GM18499 (cell line): ENCODE measurements around the gene PRODH2.
"Not testable (repeated sequence)": the region's sequence is repeated elsewhere in the genome, so short reads cannot be mapped to it uniquely, and the experiment has no call there.

Experiments
- ATAC-seq: cut with Tn5 transposase; IDR thresholded peaks from one replicate; pipeline ENCODE4 v1.9.1; 2021; ENCODE audit warnings: moderate number of reproducible peaks; ENCODE audit not compliant: insufficient read depth, unreplicated experiment

The PRODH2 gene

DNA sequence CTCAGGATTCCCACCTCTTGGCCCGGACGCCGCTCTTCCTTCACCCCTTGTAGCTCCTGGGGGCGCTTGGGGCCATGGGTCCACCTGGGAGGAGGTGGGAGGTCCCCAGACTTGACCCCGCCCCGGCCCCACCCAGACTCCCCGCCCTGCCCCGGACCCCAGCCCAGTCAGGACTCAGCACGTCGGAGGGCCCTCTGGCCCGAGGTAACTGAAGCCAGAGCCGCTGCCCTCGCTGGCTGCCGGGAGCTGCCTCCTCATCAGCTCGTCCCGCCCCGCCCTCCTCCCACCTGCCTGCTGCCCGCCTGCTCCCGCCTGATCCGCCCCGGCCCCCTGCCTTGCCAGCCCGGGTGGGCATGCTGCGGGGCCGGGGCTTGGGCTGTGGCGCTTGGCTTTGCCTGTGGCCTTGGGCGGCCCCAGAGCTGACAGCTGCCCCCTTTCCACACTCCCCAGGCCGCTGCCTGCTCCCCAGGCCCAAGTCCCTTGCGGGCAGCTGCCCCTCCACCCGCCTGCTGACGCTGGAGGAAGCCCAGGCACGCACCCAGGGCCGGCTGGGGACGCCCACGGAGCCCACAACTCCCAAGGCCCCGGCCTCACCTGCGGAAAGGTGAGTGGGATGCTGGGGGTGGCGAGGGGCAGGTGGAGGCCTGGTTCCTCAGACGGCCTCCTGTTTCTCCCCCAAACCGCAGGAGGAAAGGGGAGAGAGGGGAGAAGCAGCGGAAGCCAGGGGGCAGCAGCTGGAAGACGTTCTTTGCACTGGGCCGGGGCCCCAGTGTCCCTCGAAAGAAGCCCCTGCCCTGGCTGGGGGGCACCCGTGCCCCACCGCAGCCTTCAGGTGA, 27.9 kb downstream of the PRODH2 start:
- ATAC-seq, result no peak

DNA sequence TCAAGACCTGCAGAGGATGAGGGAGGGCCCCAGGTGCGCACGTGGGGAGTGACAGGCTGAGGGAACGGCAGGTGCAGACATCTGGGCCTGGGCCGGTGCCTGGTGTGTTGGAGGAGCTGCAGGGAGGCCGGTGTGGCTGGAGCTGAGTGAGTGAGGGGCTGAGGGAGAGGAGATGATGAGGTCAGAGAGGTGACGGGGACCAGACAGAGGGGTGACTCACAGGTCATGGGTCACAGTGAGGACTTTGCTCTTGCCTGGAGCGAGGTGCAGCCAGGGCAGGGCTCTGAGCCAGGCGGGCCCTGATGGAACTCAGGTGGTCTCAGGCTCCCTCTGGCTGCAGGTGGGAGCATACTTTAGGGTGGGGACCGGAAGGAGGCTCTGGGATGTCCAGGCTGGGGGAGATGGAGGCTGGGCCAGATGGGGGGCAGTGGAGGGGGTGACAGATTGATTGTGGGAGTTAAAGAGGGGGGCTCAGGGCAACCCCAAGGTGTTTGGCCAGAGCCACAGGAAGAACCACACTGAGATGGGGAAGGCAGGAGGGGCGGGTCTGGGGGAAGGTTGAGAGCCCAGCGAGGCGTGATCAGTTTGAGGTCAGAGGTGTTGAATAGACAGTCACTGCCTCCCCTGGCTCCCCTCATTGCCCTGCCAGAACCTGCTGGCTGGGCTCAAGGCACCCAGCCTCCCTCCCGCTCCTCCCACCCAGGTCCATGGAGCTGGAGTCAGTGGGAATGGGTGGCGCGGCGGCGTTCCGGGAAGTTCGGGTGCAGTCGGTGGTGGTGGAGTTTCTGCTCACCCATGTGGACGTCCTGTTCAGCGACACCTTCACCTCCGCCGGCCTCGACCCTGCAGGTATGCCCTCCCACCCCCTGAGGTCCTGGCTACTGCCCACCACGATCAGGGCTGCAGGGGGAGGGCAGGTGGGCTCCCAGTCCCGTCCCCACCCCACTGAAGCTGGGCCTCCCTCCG, 28.9 kb downstream of the PRODH2 start:
- no peak for ATAC-seq

DNA sequence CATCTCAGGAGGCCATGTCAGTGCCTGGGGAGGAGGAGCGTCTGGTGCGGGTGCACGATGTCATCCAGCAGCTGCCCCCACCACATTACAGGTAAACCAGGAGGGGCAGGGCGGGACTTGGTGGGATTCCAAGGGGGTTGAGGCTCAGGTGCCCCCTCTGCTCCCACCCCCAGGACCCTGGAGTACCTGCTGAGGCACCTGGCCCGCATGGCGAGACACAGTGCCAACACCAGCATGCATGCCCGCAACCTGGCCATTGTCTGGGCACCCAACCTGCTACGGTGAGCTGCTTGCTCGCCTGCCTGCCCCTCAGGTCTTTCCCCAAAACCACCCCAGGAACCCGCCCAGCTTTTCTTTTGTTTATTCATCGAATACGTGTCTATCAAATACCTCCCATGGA, 30.1 kb downstream of the PRODH2 start:
- no peak for ATAC-seq

DNA sequence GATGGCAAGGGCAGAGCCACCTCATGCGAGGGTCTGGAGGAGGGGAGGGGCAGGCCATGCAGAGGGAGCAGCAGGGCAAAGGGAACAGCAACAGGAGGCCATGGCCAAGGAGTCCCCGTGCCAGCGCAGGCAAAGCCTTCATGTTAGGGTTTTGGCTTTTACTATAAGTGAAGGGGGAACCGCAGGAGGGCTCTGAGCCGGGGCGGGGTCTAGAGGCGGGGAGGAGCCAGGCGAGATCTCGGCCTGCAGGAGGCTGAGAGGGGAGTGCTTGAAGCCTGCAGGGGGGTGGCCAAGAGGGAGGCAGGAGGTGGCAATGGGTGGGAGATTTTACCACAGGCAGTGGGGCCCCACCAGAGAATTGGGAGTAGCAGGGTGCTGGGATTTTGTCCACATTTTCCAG, 31.0 kb downstream of the PRODH2 start:
- ATAC-seq, result no peak

DNA sequence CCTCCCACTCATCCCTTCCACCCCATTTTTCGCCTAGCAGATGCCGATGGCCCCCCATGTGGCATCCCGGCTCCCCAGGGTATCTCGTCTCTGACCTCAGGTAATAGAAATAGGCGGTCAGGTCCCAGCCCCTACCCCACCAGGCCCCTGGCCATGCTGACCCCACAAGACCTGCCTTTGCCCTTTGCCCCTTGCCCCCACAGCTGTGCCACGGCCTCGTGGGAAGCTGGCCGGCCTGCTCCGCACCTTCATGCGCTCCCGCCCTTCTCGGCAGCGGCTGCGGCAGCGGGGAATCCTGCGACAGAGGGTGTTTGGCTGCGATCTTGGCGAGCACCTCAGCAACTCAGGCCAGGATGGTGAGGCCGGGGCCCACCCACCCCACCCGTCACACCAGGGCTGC, 31.9 kb downstream of the PRODH2 start:
- ATAC-seq, result no peak

DNA sequence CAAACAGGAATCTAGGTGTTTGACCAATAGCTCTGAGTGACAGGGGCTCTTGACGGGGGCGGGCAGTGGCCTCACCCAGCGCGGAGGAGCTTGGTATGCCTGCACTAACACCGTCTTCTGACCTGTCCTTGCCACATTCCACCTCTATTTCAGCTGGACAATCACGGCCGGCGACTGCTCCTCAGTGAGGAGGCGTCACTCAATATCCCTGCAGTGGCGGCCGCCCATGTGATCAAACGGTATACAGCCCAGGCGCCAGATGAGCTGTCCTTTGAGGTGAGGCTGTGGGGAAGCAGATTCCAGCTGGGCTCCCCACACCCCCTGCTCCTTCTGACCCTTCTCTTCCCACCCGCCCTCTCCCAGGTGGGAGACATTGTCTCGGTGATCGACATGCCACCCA, 32.6 kb downstream of the PRODH2 start:
- no peak for ATAC-seq

DNA sequence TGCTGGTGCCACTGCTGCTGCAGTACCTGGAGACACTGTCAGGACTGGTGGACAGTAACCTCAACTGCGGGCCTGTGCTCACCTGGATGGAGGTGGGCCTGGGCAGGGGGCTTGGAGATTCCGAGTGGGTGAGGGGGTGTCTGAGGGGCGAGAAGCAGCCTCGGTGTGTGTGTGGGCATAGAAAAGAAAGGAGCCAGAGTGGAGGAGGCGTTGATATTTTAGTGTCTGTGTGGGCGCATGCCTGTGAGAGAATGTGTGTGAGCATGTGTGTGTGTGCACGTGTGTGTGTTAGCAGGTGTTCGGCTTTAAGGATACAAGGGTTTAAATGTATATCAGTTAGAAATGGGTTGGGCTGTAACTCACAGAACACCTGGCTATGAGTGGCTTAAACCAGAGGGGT, 33.6 kb downstream of the PRODH2 start:
- no peak for ATAC-seq

DNA sequence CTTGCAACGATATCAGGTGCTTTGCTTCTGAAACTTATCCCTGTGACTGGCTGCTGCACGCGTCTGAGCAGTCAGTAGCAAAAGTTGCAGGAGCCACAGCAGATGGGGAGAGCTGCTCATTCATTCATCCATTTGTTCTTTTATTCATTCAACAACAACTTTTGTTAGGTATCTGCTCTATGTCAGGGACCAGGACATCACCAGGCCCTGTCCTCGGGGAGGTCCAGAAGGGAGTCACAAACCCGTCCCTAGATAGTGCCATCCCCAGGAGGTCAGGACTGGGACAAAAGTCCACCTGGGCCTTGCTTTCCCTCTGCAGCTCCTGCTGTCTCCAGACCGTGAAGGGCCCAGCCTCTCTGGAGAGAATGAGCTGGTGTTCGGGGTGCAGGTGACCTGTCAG, 34.7 kb downstream of the PRODH2 start:
- ATAC-seq, result no peak

DNA sequence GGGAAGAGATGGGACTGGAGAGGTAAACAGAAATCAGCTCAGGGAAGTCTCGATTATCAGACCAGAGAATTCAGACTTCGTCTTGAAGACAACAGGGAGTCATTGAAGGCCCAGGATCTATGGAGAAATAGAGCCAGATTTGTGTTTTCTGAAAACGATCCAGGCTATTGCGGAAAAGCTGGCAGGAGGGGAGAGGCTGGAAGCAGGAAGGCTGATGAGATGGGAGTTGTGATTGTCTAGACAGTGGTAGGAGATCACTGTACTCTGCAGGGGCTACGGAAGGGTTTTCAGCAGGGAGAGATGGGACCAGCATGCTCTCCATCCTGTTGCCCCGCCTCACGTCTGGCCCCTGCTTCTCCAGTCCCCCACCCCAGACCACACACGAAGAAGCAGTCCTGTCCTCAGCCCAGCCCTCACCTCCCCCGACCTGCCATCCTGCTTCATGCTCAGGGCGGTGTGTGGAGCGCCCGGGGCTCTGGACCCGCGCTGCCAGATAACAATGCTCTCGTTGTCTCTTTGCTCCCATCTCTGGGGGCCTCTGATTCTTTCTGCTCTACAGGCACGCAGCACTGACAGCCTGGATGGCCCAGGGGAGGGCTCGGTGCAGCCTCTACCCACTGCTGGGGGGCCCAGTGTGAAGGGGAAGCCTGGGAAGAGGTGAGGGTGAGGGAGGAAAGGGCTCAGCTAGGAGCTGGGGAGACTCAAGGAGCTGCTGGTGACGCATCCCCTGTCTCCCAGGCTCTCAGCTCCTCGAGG, 35.4 kb downstream of the PRODH2 start:
- ATAC-seq, result no peak

DNA sequence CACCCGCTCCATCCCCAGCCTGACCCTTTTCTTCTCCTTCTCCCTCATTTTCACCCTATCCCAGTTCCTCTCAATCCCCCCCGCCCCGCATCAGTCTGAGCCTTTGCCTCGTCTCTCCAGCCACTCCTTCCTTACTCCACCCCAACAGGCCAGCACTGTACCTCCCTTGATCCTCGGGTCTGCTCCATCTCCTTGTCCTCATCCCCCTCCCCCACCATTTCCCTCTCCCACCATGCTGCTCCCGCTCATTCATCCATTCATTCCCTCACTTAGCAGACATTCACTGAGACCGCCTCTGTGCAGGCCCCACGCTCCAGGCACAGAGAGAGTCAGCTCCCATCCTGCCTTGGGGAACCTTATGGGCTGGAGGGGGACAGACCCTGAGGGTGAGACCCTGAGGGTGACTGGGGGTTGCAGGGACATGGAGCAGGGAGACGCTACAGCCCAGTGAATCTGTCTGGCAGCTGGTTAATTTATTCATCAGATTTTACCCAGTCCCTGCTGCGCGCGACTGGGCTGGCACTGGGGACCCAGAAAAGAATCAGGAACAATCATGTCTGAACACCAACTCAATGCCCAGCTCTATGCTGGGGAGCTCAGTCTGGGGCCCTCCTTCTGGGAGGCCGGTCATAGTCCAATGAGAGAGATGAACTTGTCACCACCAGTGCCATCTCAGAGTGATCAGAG, 36.4 kb downstream of the PRODH2 start:
- no peak for ATAC-seq

DNA sequence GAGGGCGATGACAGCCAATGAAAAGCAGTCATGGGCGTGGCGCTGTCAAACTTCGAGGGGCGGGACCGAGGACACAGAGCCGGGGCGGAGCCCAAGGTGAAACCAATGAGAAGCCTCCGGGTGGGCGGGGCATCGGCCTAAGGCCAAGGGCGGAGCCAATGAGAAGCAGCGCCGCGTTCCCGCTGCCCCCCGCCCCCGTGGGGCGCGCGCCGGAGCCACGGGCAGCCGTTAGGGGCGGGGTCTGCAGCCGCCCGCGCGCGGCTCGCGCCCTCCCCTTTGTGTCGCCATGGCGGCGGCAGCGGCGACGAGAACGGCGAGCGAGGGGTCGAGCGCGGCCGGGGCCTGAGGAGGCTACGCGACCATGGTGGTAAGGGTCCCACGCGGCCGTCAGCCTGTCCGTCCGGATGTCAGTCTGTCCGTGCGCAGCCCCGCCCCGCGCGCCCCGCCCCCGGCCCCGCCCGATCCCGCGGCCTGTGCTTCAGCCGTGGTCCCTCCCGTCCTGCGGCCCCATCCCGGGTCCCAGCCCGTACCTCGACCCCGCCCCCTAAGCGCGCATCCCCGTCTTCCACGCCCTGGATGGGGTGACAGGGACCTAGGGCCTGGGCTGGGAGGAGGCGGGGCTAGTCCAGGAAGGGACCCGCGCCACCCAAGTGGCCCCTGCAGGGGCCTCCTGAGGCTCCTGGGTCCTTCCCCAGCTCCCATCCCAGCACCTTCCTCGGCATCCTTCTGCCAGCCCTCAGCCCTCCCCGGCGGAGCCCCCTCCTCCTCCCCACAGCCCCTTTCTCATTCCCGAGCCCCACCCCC, 37.1 kb downstream of the PRODH2 start, which contains the start of gene ARHGAP33:
ARHGAP33 (plus strand) TSS at position 267 of the 804 bp plus-strand sequence; CDS start at position 362, 95 bp downstream.
- ATAC-seq, result peak; percentile 86

DNA sequence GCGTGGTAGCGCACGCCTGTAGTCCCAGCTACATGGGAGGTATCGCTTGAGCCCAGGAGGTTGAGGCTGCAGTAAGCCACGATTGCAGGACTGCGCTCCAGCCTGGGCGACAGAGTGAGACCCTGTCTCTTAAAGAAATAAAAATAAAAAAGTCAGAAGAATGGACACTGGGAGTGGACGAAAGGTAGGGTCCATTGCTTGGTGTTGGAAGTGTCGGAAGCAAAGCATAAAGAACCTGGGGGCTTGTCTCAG, 37.7 kb downstream of the PRODH2 start:
- no peak for ATAC-seq

DNA sequence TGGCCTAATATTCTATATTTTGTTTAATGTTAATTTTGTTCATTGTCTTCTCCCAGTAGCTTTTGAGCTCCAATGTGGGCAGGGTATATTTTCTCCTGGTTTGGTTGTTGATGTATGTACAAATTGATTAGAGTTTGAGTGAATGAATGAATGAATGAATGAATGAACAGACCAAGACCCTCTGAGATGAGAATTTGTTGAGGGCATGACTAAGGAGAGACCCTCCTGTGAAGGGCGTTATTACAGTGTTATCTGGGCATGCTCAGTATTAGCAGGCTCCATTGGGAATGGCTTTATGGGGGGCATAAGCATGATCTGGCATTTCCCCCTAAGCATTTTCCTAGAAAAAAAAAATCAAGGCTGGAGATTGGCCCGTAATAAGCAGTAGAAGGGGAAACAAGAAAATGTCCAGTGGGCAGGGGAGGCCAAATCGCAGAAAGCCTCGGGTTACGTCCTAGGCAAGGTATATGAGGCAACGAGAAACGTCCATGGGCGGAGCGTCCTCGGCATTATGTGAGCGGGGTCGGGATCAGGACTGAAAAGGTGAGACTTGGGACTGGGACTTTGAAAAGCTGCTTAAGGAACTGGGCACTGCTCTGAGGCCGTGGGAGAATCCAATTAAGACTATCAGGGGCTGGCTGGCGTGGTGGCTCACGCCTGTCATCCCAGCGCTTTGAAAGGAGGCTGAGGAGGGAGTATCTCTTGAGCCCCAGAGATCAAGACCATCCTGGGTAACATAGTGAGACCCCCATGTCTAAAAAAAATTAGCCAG, 38.2 kb downstream of the PRODH2 start:
- ATAC-seq, result no peak

DNA sequence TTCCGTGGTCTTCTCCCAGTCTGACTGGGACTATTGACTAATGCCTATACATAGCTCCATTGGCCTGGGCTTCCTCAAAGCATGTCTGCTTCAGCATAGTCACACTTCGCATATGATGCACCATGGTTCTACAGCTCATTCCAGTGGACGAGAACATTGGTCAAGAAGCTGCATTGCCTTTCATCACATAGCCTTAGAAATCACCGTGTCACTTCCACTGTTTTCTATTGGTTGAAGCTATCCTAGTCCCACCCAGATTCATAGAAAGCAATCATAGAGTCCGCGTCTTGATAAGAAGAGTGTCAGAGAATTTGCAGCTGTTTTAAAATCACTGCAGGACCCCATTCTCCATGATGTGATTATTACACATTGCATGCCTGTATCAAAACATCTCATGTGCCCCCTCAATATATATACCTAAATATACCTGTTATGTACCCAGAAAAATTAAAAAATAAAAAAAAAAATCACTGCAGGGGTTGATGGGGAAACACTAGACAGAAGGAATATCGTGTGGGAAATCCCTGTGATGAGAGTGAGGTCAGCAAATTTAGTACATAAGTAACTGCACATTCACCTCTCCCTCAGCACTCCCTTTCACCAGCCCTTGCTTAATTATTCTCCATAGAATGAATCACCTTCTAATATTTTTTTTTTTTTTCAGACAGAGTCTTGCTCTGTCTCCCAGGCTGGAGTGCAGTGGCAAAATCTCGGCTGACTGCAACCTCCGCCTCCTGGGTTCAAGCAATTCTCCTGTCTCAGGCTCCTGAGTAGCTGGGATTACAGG, 39.4 kb downstream of the PRODH2 start:
- no peak for ATAC-seq

DNA sequence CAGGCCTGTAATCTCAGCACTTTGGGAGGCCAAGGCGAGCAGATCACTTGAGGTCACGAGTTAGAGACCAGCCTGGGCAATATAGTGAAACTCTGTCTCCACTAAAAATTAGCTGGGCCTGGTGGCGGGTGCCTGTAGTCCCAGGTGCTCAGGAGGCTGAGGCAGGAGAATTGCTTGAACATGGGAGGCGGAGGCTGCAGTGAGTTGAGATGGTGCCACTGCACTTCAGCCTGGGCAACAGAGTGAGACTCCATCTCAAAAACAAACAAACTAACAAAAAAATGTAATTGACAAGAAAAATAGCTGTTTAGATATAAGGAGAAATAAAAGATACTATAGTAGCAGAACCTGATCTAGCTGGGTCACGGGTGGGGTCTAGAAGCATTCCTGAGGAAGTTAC, 40.3 kb downstream of the PRODH2 start:
- ATAC-seq, result not testable (repeated sequence)

DNA sequence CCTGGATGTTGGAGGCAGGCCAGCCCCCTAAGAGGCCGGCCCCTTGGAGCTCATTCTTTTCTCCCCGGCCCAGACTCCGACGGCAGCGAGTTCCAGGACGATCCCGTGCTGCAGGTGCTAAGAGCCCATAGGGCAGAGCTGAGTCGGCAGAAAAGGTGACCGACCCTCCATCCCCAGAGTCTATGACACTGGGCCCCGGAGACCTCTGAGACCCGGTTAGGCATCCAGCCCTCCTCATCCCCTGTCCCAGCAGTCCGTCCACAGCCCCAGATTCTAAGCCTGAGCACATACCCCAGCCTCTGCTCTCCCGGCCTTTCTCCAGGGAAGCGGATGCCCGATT, 44.6 kb downstream of the PRODH2 start:
- no peak for ATAC-seq

DNA sequence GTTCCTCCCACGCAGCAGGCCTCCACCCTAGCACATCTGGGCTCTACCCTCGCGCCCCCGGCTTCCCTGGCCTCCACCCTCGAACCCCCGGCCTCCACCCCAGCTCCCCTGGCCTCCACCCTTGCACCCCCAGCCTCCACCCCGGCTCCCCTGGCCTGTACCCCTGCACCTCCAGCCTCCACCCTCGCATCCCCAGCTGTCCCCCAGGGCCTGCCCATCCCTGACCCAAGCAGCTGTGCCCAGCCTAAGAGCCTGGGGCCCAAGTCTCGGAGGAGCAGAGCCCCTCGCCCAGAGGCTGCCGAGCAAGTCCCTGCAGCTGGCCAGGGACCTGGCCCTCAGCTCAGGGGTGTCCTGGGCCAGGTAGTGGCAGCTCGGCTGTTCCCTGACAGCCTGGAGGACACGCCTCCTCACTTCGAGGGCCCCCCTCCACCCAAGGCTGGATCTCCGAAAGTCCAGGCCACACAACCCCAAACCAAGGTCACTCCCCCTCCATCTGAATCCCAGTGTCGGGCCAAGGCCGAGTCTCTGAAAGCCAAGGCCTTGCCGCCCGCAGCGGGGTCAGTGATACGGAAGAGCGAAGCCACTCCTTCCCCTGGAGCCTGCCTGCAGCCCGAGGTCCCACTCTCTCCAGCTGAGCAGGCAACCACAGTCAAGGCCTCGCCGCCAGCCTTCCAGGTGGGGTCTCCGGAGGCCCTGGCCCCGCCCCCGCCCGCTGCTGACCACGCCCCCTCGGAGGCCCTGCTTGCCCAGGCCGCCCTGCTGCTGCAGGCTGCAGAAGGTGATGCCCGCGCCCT, 45.2 kb downstream of the PRODH2 start:
- ATAC-seq, result no peak
